Activated CD8-positive, alpha-beta T cell treated with anti-CD3 and anti-CD28 coated beads for 36 hours (primary cell): Measurements from ENCODE around the gene PFDN4. TPM values are rescaled to one million over a fixed set of nuclear protein-coding genes. Genes with fewer than 3 reads are reported as not detected.

Source experiments
- ATAC-seq: fragments of 200-7000 bp; cut with Tn5 transposase; one replicate; pipeline ENCODE4 v1.10.0; 2021; ENCODE audit warnings: mild to moderate bottlenecking, moderate library complexity
- CTCF ChIA-PET: fragments of 350-600 bp; sonication (Branson Sonifier 250); formaldehyde crosslinking; loops from one replicate; lab custom pipeline; 2021; ENCODE audit warnings: antibody characterized with exemption; lab: Charles Lee
- POLR2A ChIA-PET: fragments of 350-600 bp; sonication (Branson Sonifier 250); formaldehyde crosslinking; loops from one replicate; lab custom pipeline; 2021; ENCODE audit warnings: antibody characterized with exemption; lab: Charles Lee
- DNase-seq: peaks from one replicate; pipeline ENCODE4 v3.0.0-alpha.2; 2020
- H3K27ac Mint-ChIP-seq: one replicate; pipeline ENCODE4 v1.8.0; 2021; ENCODE audit warnings: mild to moderate bottlenecking, mixed read lengths
- H3K27me3 Mint-ChIP-seq: one replicate; pipeline ENCODE4 v1.8.0; 2021; ENCODE audit warnings: mixed read lengths
- H3K36me3 Mint-ChIP-seq: one replicate; pipeline ENCODE4 v1.8.0; 2021; ENCODE audit warnings: low read depth, mixed read lengths
- H3K4me1 Mint-ChIP-seq: one replicate; pipeline ENCODE4 v1.8.0; 2021; ENCODE audit warnings: low read depth, mixed read lengths
- H3K4me3 Mint-ChIP-seq: one replicate; pipeline ENCODE4 v1.8.0; 2021; ENCODE audit warnings: mild to moderate bottlenecking, moderate library complexity, mixed read lengths
- H3K9me3 Mint-ChIP-seq: one replicate; pipeline ENCODE4 v1.8.0; 2021; ENCODE audit warnings: mixed read lengths
- intact Hi-C: fragments of 100-400 bp; cut with micrococcal nuclease; formaldehyde crosslinking; loops from one replicate; pipeline ENCODE4 v1.10.0; 2022
- total RNA-seq, 2 experiments: library from RNA; stranded (reverse); gene quantifications; one replicate each; pipeline ENCODE4 v1.2.3, GENCODE V29; 2021
- TF ChIP-seq, protein P1 (sequence below): fragments of 200-600 bp; IDR thresholded peaks from one replicate; pipeline ENCODE4 v1.8.0; 2022; ENCODE audit warnings: antibody characterized with exemption, mild to moderate bottlenecking

PFDN4 gene
- total RNA-seq, 2 experiments from 2014 or later: 31.1 to 37.4 TPM

DNA sequence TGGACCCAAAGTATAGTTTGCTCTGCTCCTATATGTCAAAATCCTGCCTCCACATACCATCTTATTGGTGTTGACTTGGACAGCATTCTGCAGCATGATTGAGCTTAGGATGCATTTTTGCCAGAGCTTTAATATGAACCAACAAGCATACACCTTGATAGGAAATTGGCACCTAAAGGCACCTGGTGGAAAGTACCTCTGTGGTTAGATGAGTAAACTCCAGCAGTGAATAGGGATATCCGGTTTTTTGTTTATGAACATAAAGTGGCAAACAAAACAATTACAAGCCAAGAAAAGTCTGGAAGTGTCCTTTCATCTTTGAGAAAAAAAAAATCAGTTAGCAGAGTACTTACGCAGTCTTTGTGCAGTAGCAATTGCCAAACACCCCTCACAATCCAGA lies 27.9 kb upstream of the PFDN4 start:
- H3K36me3 Mint-ChIP-seq: no peaks in the 10 kb centered on the region
- no peaks in the 10 kb centered on the region for H3K4me1 Mint-ChIP-seq
- no peak overlapping the region for H3K27ac Mint-ChIP-seq
- ATAC-seq: no peak
- no peak for DNase-seq
- no peaks in the 10 kb centered on the region for H3K9me3 Mint-ChIP-seq
- peaks cover 34% of the 10 kb centered on the region for H3K27me3 Mint-ChIP-seq
- POLR2A ChIA-PET: no interaction called here
- no peak overlapping the region for H3K4me3 Mint-ChIP-seq
- intact Hi-C loops: no loop called here
- TF ChIP-seq, protein P1, sequence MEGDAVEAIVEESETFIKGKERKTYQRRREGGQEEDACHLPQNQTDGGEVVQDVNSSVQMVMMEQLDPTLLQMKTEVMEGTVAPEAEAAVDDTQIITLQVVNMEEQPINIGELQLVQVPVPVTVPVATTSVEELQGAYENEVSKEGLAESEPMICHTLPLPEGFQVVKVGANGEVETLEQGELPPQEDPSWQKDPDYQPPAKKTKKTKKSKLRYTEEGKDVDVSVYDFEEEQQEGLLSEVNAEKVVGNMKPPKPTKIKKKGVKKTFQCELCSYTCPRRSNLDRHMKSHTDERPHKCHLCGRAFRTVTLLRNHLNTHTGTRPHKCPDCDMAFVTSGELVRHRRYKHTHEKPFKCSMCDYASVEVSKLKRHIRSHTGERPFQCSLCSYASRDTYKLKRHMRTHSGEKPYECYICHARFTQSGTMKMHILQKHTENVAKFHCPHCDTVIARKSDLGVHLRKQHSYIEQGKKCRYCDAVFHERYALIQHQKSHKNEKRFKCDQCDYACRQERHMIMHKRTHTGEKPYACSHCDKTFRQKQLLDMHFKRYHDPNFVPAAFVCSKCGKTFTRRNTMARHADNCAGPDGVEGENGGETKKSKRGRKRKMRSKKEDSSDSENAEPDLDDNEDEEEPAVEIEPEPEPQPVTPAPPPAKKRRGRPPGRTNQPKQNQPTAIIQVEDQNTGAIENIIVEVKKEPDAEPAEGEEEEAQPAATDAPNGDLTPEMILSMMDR: no peak
- CTCF ChIA-PET: interaction anchor here (1.6 to 2.0 kb wide), 2 partner anchors 27 to 77 kb away, joined by 3 to 6 read pairs; no protein-coding TSS in a partner anchor

DNA sequence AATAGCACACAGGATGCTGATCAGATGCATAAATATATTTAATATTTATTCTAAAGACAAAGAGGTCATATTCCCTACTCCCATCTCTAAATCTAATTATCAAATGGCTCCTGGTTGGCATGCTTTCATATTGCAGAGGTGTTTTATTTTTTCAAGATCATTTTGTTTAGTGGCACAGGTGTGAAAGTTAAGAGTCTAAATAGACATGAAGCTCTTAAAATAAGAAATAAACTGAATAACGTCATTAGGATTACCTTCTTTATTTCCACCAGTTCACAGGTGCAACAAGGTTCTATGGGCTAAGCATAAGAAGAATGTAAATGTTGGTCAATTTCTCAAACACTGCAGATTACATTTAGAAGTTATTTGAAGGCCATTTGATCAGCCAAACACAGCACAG lies 27.0 kb upstream of the PFDN4 start:
- Mint-ChIP-seq H3K36me3 (no peaks in the 10 kb centered on the region), H3K4me3 (no peak overlapping the region), H3K27ac (no peak overlapping the region), H3K9me3 (no peaks in the 10 kb centered on the region), H3K4me1 (no peaks in the 10 kb centered on the region), H3K27me3 (peaks cover 31% of the 10 kb centered on the region)
- no peak for ATAC-seq
- CTCF ChIA-PET: interaction anchor here (2.0 to 4.9 kb wide), 2 partner anchors 19 to 78 kb away, joined by 6 to 24 read pairs; no protein-coding TSS in a partner anchor
- intact Hi-C loops: no loop called here
- TF ChIP-seq, protein P1: no peak
- no peak for DNase-seq
- POLR2A ChIA-PET: interaction anchor here (0.6 kb wide), 1 partner anchor 104 kb away, joined by 4 read pairs; no protein-coding TSS in a partner anchor

DNA sequence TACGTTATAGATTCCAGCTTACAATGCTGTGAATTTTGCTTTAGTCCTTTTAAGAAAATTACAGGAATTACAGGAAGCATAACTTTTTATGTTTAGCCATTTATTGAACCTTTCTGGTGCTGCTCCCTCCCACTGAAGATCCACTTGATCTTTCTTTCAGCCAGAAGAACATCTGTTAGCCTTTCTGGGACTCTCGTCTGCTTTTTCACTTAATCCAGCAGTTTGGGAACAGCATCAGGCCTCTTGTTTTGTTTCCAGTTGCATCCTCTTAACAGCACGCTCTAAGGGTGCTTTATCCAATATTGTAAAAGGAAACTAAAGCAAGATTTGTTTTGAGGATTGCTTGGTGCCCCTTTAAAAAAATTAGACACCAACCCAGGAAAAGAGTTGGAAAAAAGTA lies 23.8 kb upstream of the PFDN4 start:
- intact Hi-C loops: no loop called here
- ChIA-PET CTCF (interaction anchor here (1.1 to 4.9 kb wide), 2 partner anchors 15 to 81 kb away, joined by 6 to 24 read pairs; no protein-coding TSS in a partner anchor), POLR2A (no interaction called here)
- Mint-ChIP-seq H3K9me3 (no peaks in the 10 kb centered on the region), H3K27me3 (peaks cover 16% of the 10 kb centered on the region), H3K4me3 (no peak overlapping the region), H3K36me3 (no peaks in the 10 kb centered on the region), H3K4me1 (no peaks in the 10 kb centered on the region), H3K27ac (no peak overlapping the region)
- ATAC-seq: no peak
- DNase-seq: no peak
- TF ChIP-seq, protein P1: no peak

DNA sequence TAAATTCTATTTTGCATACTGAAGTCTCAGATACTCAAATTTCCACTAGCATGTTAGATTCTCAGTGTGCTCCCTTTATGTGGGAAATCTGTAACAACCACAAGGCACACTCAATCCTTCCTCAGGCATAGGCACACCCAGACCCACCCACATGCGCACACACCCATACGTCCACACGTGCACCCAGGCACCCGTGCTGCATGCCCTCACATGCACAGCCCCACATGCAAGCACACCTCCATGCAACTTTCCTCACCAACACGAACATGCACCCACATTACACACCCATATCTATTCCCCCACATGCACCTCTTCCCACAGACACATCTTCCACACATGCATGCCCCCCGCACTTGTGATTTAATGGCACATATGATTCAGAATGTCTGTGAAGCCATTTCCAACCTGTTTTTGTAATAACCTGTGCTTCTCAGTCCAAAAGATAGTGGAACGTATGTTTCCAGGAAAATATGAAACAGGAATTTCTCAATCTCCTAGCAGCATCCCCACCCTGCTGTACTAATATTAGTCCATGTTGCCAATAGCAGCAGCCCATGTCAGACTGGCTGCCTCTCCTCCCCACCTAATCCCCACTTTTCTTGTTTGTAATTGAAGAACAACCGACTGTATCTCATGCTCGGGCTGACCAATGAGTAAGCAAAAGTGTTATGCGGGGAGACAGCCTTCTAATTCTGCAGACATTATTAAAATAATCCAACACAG lies 22.8 kb upstream of the PFDN4 start:
- TF ChIP-seq, protein P1: no peak
- H3K36me3 Mint-ChIP-seq: no peaks in the 10 kb centered on the region
- H3K27ac Mint-ChIP-seq: no peak overlapping the region
- peaks cover 13% of the 10 kb centered on the region for H3K27me3 Mint-ChIP-seq
- intact Hi-C loops: no loop called here
- DNase-seq (no peak), ATAC-seq (no peak)
- no peak overlapping the region for H3K4me3 Mint-ChIP-seq
- CTCF ChIA-PET: interaction anchor here (1.4 to 4.9 kb wide), 2 partner anchors 14 to 15 kb away, joined by 5 to 24 read pairs; no protein-coding TSS in a partner anchor
- no peaks in the 10 kb centered on the region for H3K4me1 Mint-ChIP-seq
- POLR2A ChIA-PET: no interaction called here
- H3K9me3 Mint-ChIP-seq: no peaks in the 10 kb centered on the region
